ENCODE measurements around the gene GMEB2. TPM values are rescaled to one million over a fixed set of nuclear protein-coding genes. Genes with fewer than 3 reads are reported as not detected.
A peak's percentile ranks its signal among the peaks of the same experiment; 100 is the strongest.
"Not testable (repeated sequence)": the region's sequence is repeated elsewhere in the genome, so short reads cannot be mapped to it uniquely, and the experiment has no call there.

The GMEB2 gene
- total and polyA plus RNA-seq, 8 donors: 4.1 to 10.4 (median 6.1) TPM

- H3K4me1 ChIP-seq: peaks cover 0 to 14% (median under 1%) of the 10 kb centered on the region in 3 donors
- H3K27ac ChIP-seq: no peak overlapping the region
- intact Hi-C loops (cut with DNase I): no loop called here
- DNase-seq (no peak), ATAC-seq (no peak), FAIRE-seq (no peak)
- TF ChIP-seq, protein P1, sequence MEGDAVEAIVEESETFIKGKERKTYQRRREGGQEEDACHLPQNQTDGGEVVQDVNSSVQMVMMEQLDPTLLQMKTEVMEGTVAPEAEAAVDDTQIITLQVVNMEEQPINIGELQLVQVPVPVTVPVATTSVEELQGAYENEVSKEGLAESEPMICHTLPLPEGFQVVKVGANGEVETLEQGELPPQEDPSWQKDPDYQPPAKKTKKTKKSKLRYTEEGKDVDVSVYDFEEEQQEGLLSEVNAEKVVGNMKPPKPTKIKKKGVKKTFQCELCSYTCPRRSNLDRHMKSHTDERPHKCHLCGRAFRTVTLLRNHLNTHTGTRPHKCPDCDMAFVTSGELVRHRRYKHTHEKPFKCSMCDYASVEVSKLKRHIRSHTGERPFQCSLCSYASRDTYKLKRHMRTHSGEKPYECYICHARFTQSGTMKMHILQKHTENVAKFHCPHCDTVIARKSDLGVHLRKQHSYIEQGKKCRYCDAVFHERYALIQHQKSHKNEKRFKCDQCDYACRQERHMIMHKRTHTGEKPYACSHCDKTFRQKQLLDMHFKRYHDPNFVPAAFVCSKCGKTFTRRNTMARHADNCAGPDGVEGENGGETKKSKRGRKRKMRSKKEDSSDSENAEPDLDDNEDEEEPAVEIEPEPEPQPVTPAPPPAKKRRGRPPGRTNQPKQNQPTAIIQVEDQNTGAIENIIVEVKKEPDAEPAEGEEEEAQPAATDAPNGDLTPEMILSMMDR (IDR thresholded peaks at IDR 0.05): no peak
- no peaks in the 10 kb centered on the region for H3K36me3 ChIP-seq
- H3K9me3 ChIP-seq: no peaks in the 10 kb centered on the region
- H3K27me3 ChIP-seq: no peaks in the 10 kb centered on the region
- WGBS, 2 donors: 61% methylated on average over 15 of the region's 15 CpGs
- H3K4me3 ChIP-seq: peak overlapping the region in 1 of 4 donors; percentile 67
Observed at GRCh38 chr20:63653974-63654668, 27.2 kb upstream of the GMEB2 start.

DNA sequence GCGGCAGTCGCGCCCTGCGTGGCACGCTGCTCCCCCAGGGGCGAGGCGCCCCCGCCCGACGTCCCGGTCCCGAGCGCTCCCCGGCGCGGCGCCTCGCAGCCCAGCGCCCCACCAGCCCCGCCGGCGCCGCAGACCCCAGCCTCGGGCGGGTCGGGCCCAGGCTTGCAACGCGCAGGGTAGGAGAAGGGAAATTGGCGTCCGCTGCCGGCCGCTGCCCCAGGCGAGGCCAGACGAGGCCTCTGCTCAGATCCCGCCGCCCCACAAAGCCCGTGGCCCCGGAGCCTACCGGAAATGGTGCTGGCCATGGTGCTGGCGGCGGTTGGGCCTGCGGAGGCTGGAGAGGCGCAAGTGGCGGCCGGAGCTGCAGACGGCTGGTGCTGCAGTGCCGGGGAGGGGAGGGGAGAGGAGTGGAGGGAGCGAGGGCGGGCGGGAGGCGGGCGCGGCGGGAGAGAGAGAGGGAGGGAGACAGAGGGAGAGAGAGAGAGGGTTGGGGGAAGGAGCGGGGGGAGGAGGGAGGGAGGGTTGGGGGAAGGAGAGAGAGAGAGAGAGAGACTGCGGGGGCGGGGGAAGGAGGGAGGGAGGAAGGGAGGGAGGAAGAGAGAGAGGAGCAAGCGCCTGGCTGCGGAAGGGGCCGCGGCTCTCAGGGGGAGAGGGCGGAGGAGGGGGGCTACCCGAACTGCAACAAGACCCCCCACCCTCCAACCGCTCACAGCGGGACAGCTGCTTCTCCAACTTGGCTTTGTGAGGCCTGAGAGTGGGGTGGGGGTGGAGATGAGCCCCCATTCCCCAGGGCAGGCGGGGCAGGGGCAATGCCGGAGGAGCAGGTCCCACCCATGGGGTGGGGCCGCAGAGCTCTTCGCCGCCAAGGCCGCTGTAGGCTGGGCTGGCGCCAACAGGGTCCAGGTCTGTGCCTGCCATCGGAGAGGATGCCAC is 26.4 kb upstream of the GMEB2 start, which contains the start of gene STMN3:
Gene STMN3, minus strand, starts transcription at position 384 of the 933 bp plus-strand sequence. Its CDS starts 79 bp downstream, at position 305.
- peak within 1 kb of the TSS; percentile 44 to 67 (median 52) for H3K4me3 ChIP-seq
- no peaks in the 10 kb centered on the region for H3K36me3 ChIP-seq
- H3K27me3 ChIP-seq: no peaks in the 10 kb centered on the region
- ATAC-seq: peak; percentile 74 to 82 (median 80)
- intact Hi-C loops (cut with DNase I): no loop called here
- TF ChIP-seq, protein P1 (IDR thresholded peaks at IDR 0.05): no peak
- WGBS, 2 donors: 1 to 2% methylated on average over 37 to 66 of the region's 73 CpGs
- peak; percentile 86 to 96 (median 90) for DNase-seq
- no peaks in the 10 kb centered on the region for H3K9me3 ChIP-seq
- peaks cover 0 to 12% (median 0%) of the 10 kb centered on the region in 3 donors for H3K4me1 ChIP-seq
- H3K27ac ChIP-seq: no peak within 1 kb of the TSS
- no peak for FAIRE-seq

GRCh38 chr20:63652192-63652980 is 25.5 kb upstream of the GMEB2 start:
- H3K27ac ChIP-seq: peak overlapping the region in 1 of 4 donors; percentile 10
- H3K9me3 ChIP-seq: no peaks in the 10 kb centered on the region
- peaks cover 0 to 7% (median 0%) of the 10 kb centered on the region in 3 donors for H3K4me1 ChIP-seq
- peak overlapping the region; percentile 44 to 67 (median 52) for H3K4me3 ChIP-seq
- FAIRE-seq (no peak), ATAC-seq (peak; percentile 4 to 19 (median 7)), DNase-seq (peak in 3 of 6 donors; percentile 40 to 69 (median 65))
- no peaks in the 10 kb centered on the region for H3K36me3 ChIP-seq
- H3K27me3 ChIP-seq: no peaks in the 10 kb centered on the region
- 1 to 2% methylated on average over 40 to 90 of the region's 91 CpGs for WGBS, 2 donors
- TF ChIP-seq, protein P1 (IDR thresholded peaks at IDR 0.05): no peak
- intact Hi-C loops (cut with DNase I): no loop called here

DNA sequence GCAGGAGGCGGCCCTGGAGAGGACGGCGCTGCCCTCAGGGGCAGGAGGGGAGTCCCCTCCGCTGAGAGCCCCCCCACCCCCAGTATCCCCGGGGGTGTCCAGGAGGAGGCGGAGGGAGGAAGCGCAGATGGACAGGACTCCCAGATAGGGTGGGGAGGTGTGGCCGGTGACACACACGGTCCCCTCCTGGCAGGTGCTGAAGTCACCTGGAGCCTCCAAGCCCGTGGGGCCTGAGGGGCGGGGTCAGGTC is 25.0 kb upstream of the GMEB2 start:
- FAIRE-seq (no peak), ATAC-seq (peak; percentile 17 to 45 (median 31)), DNase-seq (peak in 3 of 6 donors; percentile 25 to 58 (median 52))
- TF ChIP-seq, protein P1 (IDR thresholded peaks at IDR 0.05): no peak
- no peaks in the 10 kb centered on the region for H3K9me3 ChIP-seq
- no peaks in the 10 kb centered on the region for H3K36me3 ChIP-seq
- WGBS, 2 donors: 12 to 18% methylated on average over 9 to 11 of the region's 11 CpGs
- H3K27me3 ChIP-seq: no peaks in the 10 kb centered on the region
- peak overlapping the region in 1 of 4 donors; percentile 10 for H3K27ac ChIP-seq
- H3K4me1 ChIP-seq: peaks cover 0 to 6% (median 0%) of the 10 kb centered on the region in 3 donors
- intact Hi-C loops (cut with DNase I): no loop called here
- H3K4me3 ChIP-seq: peak overlapping the region in 3 of 4 donors; percentile 48 to 67 (median 55)

GRCh38 chr20:63650486-63650885 is 23.6 kb upstream of the GMEB2 start:
- H3K4me1 ChIP-seq; H3K4me3 ChIP-seq; H3K27ac ChIP-seq; DNase-seq; H3K9me3 ChIP-seq; H3K27me3 ChIP-seq; H3K36me3 ChIP-seq; intact Hi-C loops (cut with DNase I); FAIRE-seq; ATAC-seq: not testable (repeated sequence)
- WGBS, 2 donors: 82 to 95% methylated on average over 13 to 25 of the region's 25 CpGs
